K562 (cell line): Measurements from ENCODE around the gene EPO. TPM values are rescaled to one million over a fixed set of nuclear protein-coding genes. Genes with fewer than 3 reads are reported as not detected.

Experiments used
- ATAC-seq: fragments of 200-7000 bp; cut with Tn5 transposase; 3 replicates; pipeline ENCODE4 v1.9.1; 2020; ENCODE audit warnings: moderate library complexity
- BruUV-seq: library from RNA; stranded (reverse); fragments of 400-500 nt; replicated peaks from 2 replicates; lab custom pipeline; 2021; lab: Mats Ljungman, UMichigan
- CTCF ChIA-PET: fragments of 300-600 bp; formaldehyde crosslinking; extraction: SDS; loops from one replicate; lab custom pipeline; 2021; ENCODE audit warnings: low intra/inter-chr PET ratio; lab: Yijun Ruan, JAX
- POLR2A ChIA-PET: fragments of 300-600, 350-650 bp; sonication (Branson Sonifier 250); formaldehyde crosslinking; extraction: SDS; loops from one replicate; lab custom pipeline; 2021; ENCODE audit warnings: antibody characterized with exemption, inconsistent platforms; lab: Yijun Ruan, JAX
- DNase-seq, 4 experiments: peaks; one replicate each; pipeline versions ENCODE4 v3.0.0 to v3.0.0-alpha.2; 2011 to 2018; ENCODE audit warnings: low spot score in 3 of 4, mixed read lengths in 3 of 4; ENCODE audit errors: extremely low read depth in 1 of 4
- FAIRE-seq: peaks from 2 replicates; lab custom pipeline; 2011; peaks lifted over from hg19 to GRCh38; lab: Jason Lieb, UNC
- H2AFZ ChIP-seq: 2 replicates; pipeline ENCODE4 v1.6.0; 2011; ENCODE audit warnings: low read depth, low read length, control low read depth, inconsistent platforms
- H3K27ac ChIP-seq: fragments of 200-600 bp; 3 replicates; pipeline ENCODE4 v1.8.0; 2011; ENCODE audit warnings: low read depth, mild to moderate bottlenecking, control low read depth, inconsistent platforms, low read length, moderate library complexity, mixed read lengths; ENCODE audit errors: extremely low read depth
- H3K27me3 ChIP-seq, 2 experiments: fragments of 300-600 bp in 1 of 2; 2 replicates in 1 of 2; 3 replicates in 1 of 2; pipeline versions ENCODE4 v1.6.0 to v1.8.0; 2011; ENCODE audit warnings: inconsistent platforms in 2 of 2, low read length in 2 of 2, mild to moderate bottlenecking in 1 of 2, mixed read lengths in 1 of 2, moderate library complexity in 1 of 2; ENCODE audit not compliant: control insufficient read depth in 2 of 2, insufficient read depth in 2 of 2
- H3K36me3 ChIP-seq: fragments of 300-600 bp; 3 replicates; pipeline ENCODE4 v1.8.0; 2011; ENCODE audit warnings: mild to moderate bottlenecking, low read length, inconsistent platforms; ENCODE audit not compliant: control insufficient read depth, insufficient read depth
- H3K4me1 ChIP-seq, 2 experiments: fragments of 200-600 bp in 1 of 2; replicated peaks in 1 of 2; 2 replicates in 1 of 2; 3 replicates in 1 of 2; pipeline versions ENCODE4 v1.5.1 to v1.8.0; 2011; ENCODE audit warnings: inconsistent platforms in 2 of 2, low read length in 2 of 2, mild to moderate bottlenecking in 1 of 2, mixed read lengths in 1 of 2, moderate library complexity in 1 of 2; ENCODE audit not compliant: control insufficient read depth in 2 of 2, insufficient read depth in 2 of 2
- H3K4me2 ChIP-seq: 2 replicates; pipeline ENCODE4 v1.6.1; 2011; ENCODE audit warnings: low read length, control low read depth, inconsistent platforms, mixed read lengths; ENCODE audit not compliant: insufficient read depth
- H3K4me3 ChIP-seq: fragments of 200-600 bp; sonication (generic), shearing (Covaris generic); 2 replicates; pipeline ENCODE4 v1.5.1; 2016; ENCODE audit warnings: control low read depth, inconsistent platforms
- H3K79me2 ChIP-seq: fragments of 200-600 bp; 3 replicates; pipeline ENCODE4 v1.8.0; 2011; ENCODE audit warnings: low read length, inconsistent platforms; ENCODE audit not compliant: control insufficient read depth, insufficient read depth
- H3K9ac ChIP-seq, 2 experiments: 2 replicates each; pipeline versions ENCODE4 v1.6.0 to v1.6.1; 2011; ENCODE audit warnings: low read depth in 2 of 2, low read length in 2 of 2, control low read depth in 1 of 2, inconsistent platforms in 1 of 2, mild to moderate bottlenecking in 1 of 2, mixed read lengths in 1 of 2; ENCODE audit not compliant: insufficient read depth in 1 of 2
- H3K9me1 ChIP-seq: one replicate; pipeline ENCODE4 v1.6.0; 2011; ENCODE audit warnings: inconsistent platforms, mild to moderate bottlenecking, low read length, moderate library complexity; ENCODE audit not compliant: control insufficient read depth, insufficient read depth
- H3K9me3 ChIP-seq: replicated peaks from 2 replicates; pipeline ENCODE4 v1.5.1; 2011; ENCODE audit warnings: low read depth, low read length, inconsistent platforms; ENCODE audit not compliant: control insufficient read depth, insufficient read depth
- H4K20me1 ChIP-seq: replicated peaks from 2 replicates; pipeline ENCODE4 v1.6.1; 2011; ENCODE audit warnings: low read length, inconsistent platforms, mixed read lengths; ENCODE audit not compliant: control insufficient read depth, insufficient read depth
- BRCA1 ChIP-seq, 2 experiments: fragments of 450-650 bp in 1 of 2; sonication (generic) in 1 of 2; formaldehyde crosslinking in 1 of 2; IDR thresholded peaks; 2 replicates each; pipeline versions ENCODE4 v1.5.0 to v1.6.1; 2017 to 2020; ENCODE audit warnings: mild to moderate bottlenecking in 1 of 2, missing genetic modification reagents in 1 of 2
- CBX2 ChIP-seq: fragments of 200-600 bp; sonication (generic); IDR thresholded peaks from one replicate; pipeline ENCODE4 v1.6.1; 2012; ENCODE audit warnings: mild to moderate bottlenecking, low read length, inconsistent platforms; ENCODE audit not compliant: insufficient read depth, poor library complexity, severe bottlenecking
- CBX5 ChIP-seq: IDR thresholded peaks from 2 replicates; pipeline ENCODE4 v1.6.1; 2014; ENCODE audit warnings: low read depth, borderline replicate concordance
- DMBX1 ChIP-seq: fragments of 250-450 bp; sonication (Bioruptor Pico); IDR thresholded peaks from 2 replicates; pipeline ENCODE4 v1.8.0; 2022; ENCODE audit warnings: inconsistent platforms, mild to moderate bottlenecking, moderate library complexity, borderline replicate concordance
- POLR2G ChIP-seq: fragments of 200-400 bp; formaldehyde crosslinking; IDR thresholded peaks from 2 replicates; pipeline ENCODE4 v1.6.1; 2017; ENCODE audit warnings: low read depth, mild to moderate bottlenecking, antibody characterized with exemption, low read length, moderate library complexity
- ZNF224 ChIP-seq: sonication (generic); formaldehyde crosslinking; IDR thresholded peaks from 2 replicates; pipeline ENCODE4 v1.8.0; 2022; ENCODE audit warnings: mild to moderate bottlenecking, missing genetic modification reagents
- WGBS: fragments of 100-300 bp; shearing (Covaris generic); methylation state at CpG from one replicate; pipeline ENCODE4 v1.1.6; 2016; ENCODE audit warnings: low coverage, mixed read lengths; ENCODE audit not compliant: insufficient coverage; ENCODE audit errors: missing lambda C conversion rate; 5-methylcytosine and 5-hydroxymethylcytosine counted together
- in situ Hi-C: fragments of 300-500 bp; cut with MboI; formaldehyde crosslinking; loops from 4 replicates; pipeline ENCODE4 v1.15.0; 2018; ENCODE audit warnings: inconsistent platforms, mixed read lengths
- intact Hi-C: fragments of 100-400 bp; cut with micrococcal nuclease; formaldehyde crosslinking; loops from 2 replicates; pipeline ENCODE4 v1.14.2; 2022
- polyA plus RNA-seq, 8 experiments: library from polyadenylated mRNA; depleted of rRNA in 4 of 8; stranded (reverse) in 5 of 8; unstranded in 3 of 8; fragments of >200 nt; fragmentation: Nextera tagmentation in 2 of 8; fragmentation: Illumina TruSeq in 1 of 8; extraction: Ambion mirVana in 2 of 8; extraction: Trizol in 1 of 8; gene quantifications; 2 replicates each; pipeline versions ENCODE4 v1.2.1 to v1.2.3, GENCODE V29; 2011 to 2014; ENCODE audit warnings: inconsistent platforms in 1 of 8, missing spikeins in 1 of 8
- total RNA-seq, 7 experiments: library from RNA; depleted of rRNA in 6 of 7; stranded (reverse); fragments of >200 nt in 6 of 7; fragmentation: Illumina TruSeq in 2 of 7; extraction: Trizol in 2 of 7; gene quantifications; 2 replicates each; pipeline versions ENCODE4 v1.2.1 to v1.2.3, GENCODE V29; 2011 to 2021; ENCODE audit warnings: low replicate concordance in 1 of 7
- TF ChIP-seq, protein P1 (sequence below): fragments of 450-650 bp; formaldehyde crosslinking; IDR thresholded peaks from 2 replicates; pipeline ENCODE4 v1.4.0; 2022; ENCODE audit warnings: mild to moderate bottlenecking, moderate library complexity
- TF ChIP-seq, protein P2 (sequence below): sonication (generic); IDR thresholded peaks from 2 replicates; pipeline ENCODE4 v1.6.1; 2016
- TF ChIP-seq, protein P3 (sequence below): fragments of 450-650 bp; IDR thresholded peaks from 2 replicates; pipeline ENCODE4 v1.6.1; 2018; ENCODE audit not compliant: partially characterized antibody

EPO gene
- total and polyA plus RNA-seq, 9 of the 15 experiments (the other 6 are each of a cell fraction or from before 2014, with no cell fraction given): 0.06 to 0.41 (median 0.07) TPM; not detected in 6

DNA sequence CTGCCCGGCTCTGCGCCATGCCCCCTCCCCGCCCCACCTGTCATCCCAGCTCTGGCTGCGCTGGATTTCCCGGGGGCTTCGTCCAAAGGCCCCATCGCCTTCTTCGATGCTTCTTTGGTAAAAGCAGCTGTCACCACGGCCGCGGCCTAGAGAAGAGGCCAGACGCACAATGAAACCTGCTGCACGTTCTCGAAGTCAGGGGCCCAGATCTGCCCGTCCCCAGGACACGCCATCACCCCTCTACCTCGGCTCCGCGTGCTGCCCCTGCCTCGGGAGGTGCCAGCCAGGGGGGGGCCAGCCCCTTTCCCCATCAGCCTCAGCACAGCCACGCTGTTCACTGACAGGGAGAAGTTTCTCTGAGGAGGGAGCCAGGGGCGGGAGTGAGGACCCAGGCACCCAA, 33.0 kb upstream of the EPO start:
- Histone ChIP-seq H3K79me2 (peaks cover 42% of the 10 kb centered on the region), H2AFZ (no peak overlapping the region), H3K9ac (no peak overlapping the region), H3K36me3 (peaks cover 88% of the 10 kb centered on the region; the same call in 2 of the 3 replicates), H4K20me1 (peaks cover 24% of the 10 kb centered on the region), H3K4me1 (peaks cover 9 to 77% of the 10 kb centered on the region in 2 experiments), H3K4me2 (no peak overlapping the region), H3K9me1 (no peaks in the 10 kb centered on the region), H3K27ac (no peak overlapping the region), H3K9me3 (no peaks in the 10 kb centered on the region), H3K4me3 (no peak overlapping the region), H3K27me3 (no peaks in the 10 kb centered on the region)
- POLR2A ChIA-PET: interaction anchor here (0.6 to 1.2 kb wide), 3 partner anchors 18 to 169 kb away, joined by 3 read pairs; partner anchors contain the start of gene FBXO24
- no TSS peak for BruUV-seq
- CTCF ChIA-PET: interaction anchor here (0.7 kb wide), 1 partner anchor 13 kb away, joined by 4 read pairs; no protein-coding TSS in a partner anchor
- 86% methylated on average over 8 of the region's 22 CpGs for WGBS
- intact Hi-C loops (no loop called here), in situ Hi-C loops (no loop called here)
- no peak for ATAC-seq
- FAIRE-seq: no peak
- DNase-seq: no peak
- TF ChIP-seq BRCA1 (IDR thresholded peaks at IDR 0.05) (no peak), BRCA1 (CRISPR knock-in tag; IDR thresholded peaks at IDR 0.05) (no peak), DMBX1 (no peak), CBX2 (no peak), POLR2G (peak; percentile 58; the same call in 1 of the 2 replicates), CBX5 (no peak), ZNF224 (CRISPR knock-in tag) (no peak)
- TF ChIP-seq, protein P1, sequence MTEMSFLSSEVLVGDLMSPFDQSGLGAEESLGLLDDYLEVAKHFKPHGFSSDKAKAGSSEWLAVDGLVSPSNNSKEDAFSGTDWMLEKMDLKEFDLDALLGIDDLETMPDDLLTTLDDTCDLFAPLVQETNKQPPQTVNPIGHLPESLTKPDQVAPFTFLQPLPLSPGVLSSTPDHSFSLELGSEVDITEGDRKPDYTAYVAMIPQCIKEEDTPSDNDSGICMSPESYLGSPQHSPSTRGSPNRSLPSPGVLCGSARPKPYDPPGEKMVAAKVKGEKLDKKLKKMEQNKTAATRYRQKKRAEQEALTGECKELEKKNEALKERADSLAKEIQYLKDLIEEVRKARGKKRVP (CRISPR knock-in tag): no peak
- TF ChIP-seq, protein P2, sequence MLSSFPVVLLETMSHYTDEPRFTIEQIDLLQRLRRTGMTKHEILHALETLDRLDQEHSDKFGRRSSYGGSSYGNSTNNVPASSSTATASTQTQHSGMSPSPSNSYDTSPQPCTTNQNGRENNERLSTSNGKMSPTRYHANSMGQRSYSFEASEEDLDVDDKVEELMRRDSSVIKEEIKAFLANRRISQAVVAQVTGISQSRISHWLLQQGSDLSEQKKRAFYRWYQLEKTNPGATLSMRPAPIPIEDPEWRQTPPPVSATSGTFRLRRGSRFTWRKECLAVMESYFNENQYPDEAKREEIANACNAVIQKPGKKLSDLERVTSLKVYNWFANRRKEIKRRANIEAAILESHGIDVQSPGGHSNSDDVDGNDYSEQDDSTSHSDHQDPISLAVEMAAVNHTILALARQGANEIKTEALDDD: no peak
- TF ChIP-seq, protein P3, sequence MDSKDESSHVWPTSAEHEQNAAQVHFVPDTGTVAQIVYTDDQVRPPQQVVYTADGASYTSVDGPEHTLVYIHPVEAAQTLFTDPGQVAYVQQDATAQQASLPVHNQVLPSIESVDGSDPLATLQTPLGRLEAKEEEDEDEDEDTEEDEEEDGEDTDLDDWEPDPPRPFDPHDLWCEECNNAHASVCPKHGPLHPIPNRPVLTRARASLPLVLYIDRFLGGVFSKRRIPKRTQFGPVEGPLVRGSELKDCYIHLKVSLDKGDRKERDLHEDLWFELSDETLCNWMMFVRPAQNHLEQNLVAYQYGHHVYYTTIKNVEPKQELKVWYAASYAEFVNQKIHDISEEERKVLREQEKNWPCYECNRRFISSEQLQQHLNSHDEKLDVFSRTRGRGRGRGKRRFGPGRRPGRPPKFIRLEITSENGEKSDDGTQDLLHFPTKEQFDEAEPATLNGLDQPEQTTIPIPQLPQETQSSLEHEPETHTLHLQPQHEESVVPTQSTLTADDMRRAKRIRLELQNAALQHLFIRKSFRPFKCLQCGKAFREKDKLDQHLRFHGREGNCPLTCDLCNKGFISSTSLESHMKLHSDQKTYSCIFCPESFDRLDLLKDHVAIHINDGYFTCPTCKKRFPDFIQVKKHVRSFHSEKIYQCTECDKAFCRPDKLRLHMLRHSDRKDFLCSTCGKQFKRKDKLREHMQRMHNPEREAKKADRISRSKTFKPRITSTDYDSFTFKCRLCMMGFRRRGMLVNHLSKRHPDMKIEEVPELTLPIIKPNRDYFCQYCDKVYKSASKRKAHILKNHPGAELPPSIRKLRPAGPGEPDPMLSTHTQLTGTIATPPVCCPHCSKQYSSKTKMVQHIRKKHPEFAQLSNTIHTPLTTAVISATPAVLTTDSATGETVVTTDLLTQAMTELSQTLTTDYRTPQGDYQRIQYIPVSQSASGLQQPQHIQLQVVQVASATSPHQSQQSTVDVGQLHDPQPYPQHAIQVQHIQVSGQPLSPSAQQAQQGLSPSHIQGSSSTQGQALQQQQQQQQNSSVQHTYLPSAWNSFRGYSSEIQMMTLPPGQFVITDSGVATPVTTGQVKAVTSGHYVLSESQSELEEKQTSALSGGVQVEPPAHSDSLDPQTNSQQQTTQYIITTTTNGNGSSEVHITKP: no peak
